GM19324 (cell line): ENCODE measurements around the gene ATP8B4.

Experiments
- ATAC-seq: cut with Tn5 transposase; IDR thresholded peaks from one replicate; pipeline ENCODE4 v1.9.1; 2021; ENCODE audit warnings: mild to moderate bottlenecking, moderate library complexity; ENCODE audit not compliant: unreplicated experiment, low FRiP score

Gene ATP8B4

GRCh38 chr15:50042775-50043174 is 76.3 kb downstream of the ATP8B4 start:
- no peak for ATAC-seq

- ATAC-seq: no peak
Observed at GRCh38 chr15:50030456-50030855, 88.6 kb downstream of the ATP8B4 start.

DNA sequence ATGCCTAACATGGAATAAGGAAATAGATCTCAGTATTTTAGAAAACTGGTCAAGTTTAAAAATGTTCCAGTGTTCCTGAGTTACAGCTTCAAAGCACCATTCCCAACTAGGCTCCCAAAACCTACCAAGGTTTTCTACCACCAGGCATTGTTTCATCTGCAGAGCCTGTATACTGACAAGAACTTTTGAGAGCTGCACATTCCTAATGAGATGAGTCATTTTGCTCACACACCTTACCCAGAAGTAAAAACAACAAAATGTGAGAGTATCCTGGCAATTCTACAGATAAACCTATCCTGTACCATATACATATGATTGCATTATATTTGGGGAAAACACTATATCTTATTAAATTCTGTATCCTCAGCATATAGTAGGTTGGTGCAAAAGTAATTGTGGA is 90.7 kb downstream of the ATP8B4 start:
- ATAC-seq: no peak

- no peak for ATAC-seq
Observed at GRCh38 chr15:50024281-50024680, 94.8 kb downstream of the ATP8B4 start.

DNA sequence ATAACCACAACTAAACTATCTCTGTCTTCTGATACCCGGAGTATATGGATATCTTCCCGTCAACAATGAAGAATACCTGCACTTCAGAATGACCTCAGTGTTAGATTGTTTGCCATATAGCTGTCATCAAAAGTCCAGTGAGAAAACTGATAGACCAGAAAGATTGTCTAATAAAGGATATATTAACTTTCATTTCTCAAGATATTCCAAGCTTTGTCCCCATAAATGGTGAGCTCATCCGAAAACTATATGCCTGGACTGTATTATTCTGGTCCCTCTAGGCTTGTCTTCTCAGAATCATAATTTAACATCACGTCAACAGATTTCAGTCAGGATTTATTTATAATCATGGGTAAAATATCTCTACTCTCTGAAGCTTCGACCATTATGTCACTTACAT is 100.5 kb downstream of the ATP8B4 start:
- no peak for ATAC-seq

DNA sequence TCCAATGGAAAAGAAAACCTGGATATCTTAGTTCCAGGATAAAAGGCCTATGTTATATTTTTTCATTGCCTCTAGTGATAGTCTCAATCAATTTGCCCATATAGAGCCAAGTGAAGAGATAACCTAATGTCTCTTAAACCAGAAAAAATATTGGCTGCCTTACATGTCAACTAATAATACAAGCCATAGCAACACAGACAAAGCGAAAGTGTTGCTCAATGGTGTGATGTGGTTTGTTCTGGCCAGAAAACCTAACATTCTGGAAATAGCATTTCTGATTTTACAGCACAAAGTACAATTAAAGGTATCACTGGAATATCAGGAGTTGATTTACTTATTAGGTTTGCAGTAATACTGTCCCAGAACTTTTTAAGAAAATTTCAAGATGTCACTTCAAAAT is 101.5 kb downstream of the ATP8B4 start:
- no peak for ATAC-seq

GRCh38 chr15:50016951-50017350 is 102.1 kb downstream of the ATP8B4 start:
- ATAC-seq: no peak

- ATAC-seq: no peak
Observed at GRCh38 chr15:50012790-50013189, 106.2 kb downstream of the ATP8B4 start.

GRCh38 chr15:50009634-50010033 is 109.4 kb downstream of the ATP8B4 start:
- peak; percentile 95 for ATAC-seq

DNA sequence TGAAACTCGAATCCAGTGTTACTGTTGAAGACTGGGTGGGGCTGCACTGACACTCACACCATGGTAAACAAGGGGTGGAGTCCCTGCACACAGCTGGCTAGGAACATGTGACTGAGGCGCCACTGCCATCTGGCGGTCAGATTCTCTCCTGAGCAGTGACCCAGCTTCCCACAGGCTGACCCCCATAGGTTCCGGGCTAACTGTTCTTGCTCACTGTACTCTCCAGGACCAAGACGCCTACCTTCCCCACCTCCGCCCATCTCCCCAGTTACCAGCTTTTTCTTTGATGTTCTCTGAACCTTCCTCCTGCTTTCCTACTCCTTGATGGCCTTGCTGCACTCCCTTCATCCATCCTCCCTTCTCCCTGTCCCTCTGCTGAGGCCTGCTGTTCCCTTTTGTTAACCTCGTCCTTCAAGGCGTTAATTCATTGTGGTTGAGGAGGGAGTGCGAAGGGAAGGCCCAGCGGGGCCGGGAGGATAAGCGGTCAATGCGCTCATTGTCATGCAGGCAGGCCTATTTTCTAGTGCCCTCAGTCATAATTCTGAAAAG is 115.2 kb downstream of the ATP8B4 start:
- peak; percentile 100 for ATAC-seq

DNA sequence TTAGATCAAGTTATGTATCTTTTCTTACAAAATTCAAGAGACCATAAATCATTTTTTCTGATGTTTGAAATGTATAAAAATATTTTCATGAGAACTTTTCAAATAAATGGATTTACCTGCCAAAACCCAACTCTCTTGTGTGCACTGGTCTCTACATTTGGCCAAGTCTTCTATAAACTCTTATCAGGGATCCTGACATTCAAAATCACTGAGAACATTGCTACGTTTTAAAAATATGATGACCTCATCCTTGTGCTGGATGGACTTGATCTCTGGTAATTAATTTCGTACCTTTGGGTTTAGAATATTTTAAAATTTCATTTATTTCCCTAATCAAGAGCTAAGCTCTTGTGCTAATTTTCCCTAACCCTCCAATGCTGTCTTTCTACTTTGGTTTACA is 127.4 kb downstream of the ATP8B4 start:
- no peak for ATAC-seq

DNA sequence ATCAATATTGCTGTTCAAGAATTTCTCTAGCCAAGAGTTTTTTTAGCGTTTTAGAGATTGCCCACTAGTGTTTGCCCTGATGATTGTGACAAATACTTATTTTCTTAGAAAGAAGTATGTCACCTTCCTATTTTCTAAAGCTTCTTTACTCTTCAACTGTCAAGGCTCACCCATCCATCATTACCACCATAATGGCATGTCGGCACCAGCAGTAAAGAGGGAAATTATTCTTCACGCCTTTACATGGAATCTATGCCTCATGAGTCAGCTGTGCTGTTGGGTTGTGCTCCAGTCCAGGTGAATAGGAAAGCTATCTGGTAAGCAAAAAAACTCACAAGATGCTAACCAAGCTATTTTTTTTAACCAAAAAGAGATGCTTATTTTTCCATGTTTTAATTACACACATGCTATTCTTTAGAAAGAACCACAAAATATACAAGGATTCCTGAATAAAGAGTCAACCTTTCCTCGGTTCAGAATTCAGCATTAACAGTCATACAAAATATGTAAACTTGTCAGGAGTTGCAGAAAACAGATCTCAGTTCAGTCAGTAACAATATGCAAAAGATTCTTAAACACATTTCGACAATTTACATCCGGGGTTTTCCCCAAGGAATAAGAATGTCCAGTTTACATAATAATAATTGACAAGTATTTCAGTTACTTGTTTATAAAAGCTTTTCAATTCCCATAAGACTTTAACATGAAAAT is 128.0 kb downstream of the ATP8B4 start:
- no peak for ATAC-seq

- ATAC-seq: no peak
Observed at GRCh38 chr15:49989498-49989897, 129.5 kb downstream of the ATP8B4 start.

DNA sequence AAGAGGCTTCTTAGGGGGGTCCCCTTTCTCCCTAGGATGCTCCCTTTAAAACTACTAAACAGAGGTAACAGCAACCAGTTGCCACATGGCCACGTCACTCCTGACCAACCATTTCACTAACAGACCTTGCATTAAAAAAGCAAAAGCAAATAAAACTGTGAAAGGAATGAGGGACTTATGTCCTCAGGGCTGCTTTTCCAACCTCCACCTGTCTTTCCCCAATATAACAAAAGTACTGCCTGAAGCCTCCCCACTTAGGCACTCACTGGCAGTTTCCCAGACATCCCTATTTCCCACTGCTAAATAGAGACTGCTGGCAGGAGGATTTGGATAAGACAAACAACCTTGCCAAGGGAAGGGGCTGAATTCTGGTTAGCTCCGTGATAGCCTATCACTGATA is 130.3 kb downstream of the ATP8B4 start:
- no peak for ATAC-seq

DNA sequence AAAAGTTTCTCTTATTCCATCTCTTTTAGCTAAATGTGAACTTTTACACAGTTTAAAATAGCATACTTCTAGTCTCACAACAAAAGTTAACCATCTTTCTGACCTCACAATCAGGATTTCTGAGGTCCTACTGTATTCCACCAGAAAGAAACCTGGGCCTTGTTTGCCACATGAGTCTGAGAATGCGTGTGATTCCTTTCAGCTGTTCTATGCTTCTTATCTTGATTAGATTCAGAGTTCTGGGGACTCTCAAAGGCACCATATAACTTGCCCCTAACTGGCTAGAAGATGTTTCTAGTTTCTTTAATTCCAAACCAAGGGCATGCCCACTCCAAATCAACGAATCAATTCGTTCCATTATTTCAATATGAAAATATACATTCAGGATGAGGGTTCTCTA is 131.1 kb downstream of the ATP8B4 start:
- ATAC-seq: no peak

DNA sequence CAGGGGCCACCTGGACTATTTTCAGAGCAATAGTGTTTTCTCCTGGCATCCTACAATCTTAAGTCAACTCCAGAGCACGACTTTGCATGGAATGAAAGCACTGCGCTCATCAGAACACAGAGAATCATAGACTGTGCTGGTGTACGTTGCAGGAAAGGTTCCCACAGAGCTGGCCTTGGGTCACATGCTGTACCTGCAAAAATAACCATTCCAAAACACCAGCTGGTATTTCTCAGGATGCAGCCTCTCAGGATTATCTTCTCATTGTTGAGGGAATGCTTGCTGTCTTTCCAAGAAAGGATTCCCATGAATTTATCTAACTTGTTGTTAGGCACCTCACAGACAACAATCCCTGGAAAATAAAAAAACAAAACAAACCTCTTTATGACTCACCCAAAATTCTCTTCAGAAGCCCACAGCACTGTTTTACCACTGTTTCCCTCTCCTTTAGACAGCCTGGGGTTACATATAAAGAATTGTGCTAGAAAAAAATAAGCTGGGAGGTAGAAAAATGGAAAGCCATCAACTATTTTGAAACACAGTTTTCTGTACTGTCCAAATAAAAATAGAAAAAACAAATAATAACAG is 131.7 kb downstream of the ATP8B4 start:
- no peak for ATAC-seq

DNA sequence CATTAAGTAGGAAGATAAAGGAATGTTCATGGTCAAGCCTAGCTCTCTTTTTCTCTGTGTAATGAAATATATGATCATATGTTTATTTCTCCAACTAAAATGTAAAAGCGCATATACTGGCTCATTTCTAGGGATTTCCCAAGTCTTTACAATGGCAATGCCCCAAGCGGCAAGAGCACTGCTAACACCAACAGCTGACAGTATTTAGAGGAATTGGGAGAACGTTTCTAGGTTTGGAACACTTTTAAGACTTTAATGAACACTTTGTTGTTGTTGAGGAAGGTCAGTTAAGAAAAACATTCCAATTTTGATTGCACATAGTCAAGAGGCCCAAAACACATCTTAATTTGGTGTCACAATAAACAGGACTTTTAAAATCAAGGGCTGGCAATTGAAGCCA is 132.7 kb downstream of the ATP8B4 start:
- no peak for ATAC-seq

GRCh38 chr15:49985463-49985862 is 133.6 kb downstream of the ATP8B4 start:
- no peak for ATAC-seq

DNA sequence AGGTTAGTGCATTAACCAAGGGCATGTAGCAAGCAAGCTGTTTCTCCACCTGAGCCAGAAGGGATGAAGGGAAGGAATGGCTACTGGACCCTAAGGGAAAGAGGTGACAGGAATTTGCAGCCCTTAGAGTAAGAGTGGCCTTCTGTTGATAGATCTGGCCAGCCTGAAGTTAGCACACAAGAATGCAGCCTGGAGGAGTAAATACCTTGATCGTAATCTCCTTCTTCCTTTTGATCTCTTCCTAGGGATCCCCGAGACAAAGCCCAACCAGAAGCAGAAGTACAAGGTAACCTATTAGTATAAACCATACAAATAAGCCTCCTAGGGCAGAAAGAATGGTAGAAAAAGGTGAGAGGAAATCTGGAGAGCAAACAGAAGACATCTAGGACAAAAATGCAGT is 134.6 kb downstream of the ATP8B4 start:
- no peak for ATAC-seq

- no peak for ATAC-seq
Observed at GRCh38 chr15:49982584-49982983, 136.4 kb downstream of the ATP8B4 start.

GRCh38 chr15:49979705-49980382 is 139.2 kb downstream of the ATP8B4 start:
- ATAC-seq: peak; percentile 53

- ATAC-seq: no peak
Observed at GRCh38 chr15:49978121-49978520, 140.9 kb downstream of the ATP8B4 start.
